SK-N-SH treated with all-trans-retinoic acid at 6 μM for 48 hours (cell line): ENCODE measurements around the gene PRKAG2.

ENCODE experiments used
- OSR1 ChIP-seq: fragments of 250-450 bp; sonication (Bioruptor Pico); IDR thresholded peaks from 2 replicates; pipeline ENCODE4 v1.8.0; 2022; ENCODE audit warnings: moderate library complexity, mild to moderate bottlenecking, inconsistent platforms
- TOX ChIP-seq: fragments of 250-450 bp; sonication (Bioruptor Pico); IDR thresholded peaks from 2 replicates; pipeline ENCODE4 v1.8.0; 2021; ENCODE audit warnings: mild to moderate bottlenecking, moderate library complexity, borderline replicate concordance
- ZFP3 ChIP-seq: fragments of 250-450 bp; sonication (Bioruptor Pico); IDR thresholded peaks from 2 replicates; pipeline ENCODE4 v1.5.0; 2020; ENCODE audit warnings: mild to moderate bottlenecking, moderate library complexity
- ZFP30 ChIP-seq: fragments of 450-650 bp; formaldehyde crosslinking; IDR thresholded peaks from 2 replicates; pipeline ENCODE4 v1.5.0; 2022; ENCODE audit warnings: mild to moderate bottlenecking, moderate library complexity
- ZNF70 ChIP-seq: fragments of 450-650 bp; formaldehyde crosslinking; IDR thresholded peaks from 2 replicates; pipeline ENCODE4 v1.5.0; 2020; ENCODE audit warnings: mild to moderate bottlenecking, moderate library complexity

DNA sequence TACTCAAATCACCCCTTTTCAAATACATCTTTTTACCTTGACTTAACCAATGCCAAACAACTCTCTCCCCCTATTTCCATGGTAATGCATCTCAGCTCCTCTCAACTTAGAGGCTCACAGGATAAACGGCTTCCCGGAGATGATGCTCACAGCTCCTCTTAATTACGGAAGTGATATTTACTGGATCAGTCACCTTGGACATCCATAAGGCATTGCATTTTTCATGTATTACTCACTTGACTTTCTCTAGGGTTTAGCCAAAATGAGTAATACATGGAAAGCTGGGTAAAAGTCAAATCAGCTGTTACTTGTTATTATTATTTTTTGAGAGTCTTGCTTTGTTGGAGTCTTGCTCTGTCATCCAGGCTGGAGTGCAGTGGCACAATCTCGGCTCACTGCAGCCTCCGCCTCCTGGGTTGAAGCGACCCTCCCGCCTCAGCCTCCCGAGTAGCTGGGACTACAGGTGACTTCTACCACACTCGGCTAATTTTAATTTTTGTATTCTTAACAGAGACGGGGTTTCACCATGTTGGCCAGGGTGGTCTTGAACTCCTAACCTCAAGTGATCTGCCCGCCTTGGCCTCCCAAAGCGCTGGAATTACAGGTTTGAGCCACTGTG lies 283.9 kb downstream of the PRKAG2 start:
- TF ChIP-seq ZFP3 (CRISPR knock-in tag) (no peak), ZFP30 (CRISPR knock-in tag) (no peak), ZNF70 (CRISPR knock-in tag) (no peak), TOX (no peak; the same call in 1 of the 2 replicates), OSR1 (CRISPR knock-in tag) (no peak)
